ENCODE data around the gene FDXACB1.
"Not testable (repeated sequence)": the region's sequence is repeated elsewhere in the genome, so short reads cannot be mapped to it uniquely, and the experiment has no call there.

The FDXACB1 gene

GRCh38 chr11:111910676-111911562 lies 32.0 kb upstream of the FDXACB1 start:
- DNase-seq (ENCODE audit: low read depth) = no peak

- no peak for DNase-seq (ENCODE audit: low read depth)
These were observed 30.4 kb upstream of the FDXACB1 start for GRCh38 chr11:111909378-111909777.

- no peak for DNase-seq (ENCODE audit: low read depth)
These were observed 29.8 kb upstream of the FDXACB1 start for GRCh38 chr11:111908639-111909305.

GRCh38 chr11:111906680-111907079 lies 27.7 kb upstream of the FDXACB1 start:
- DNase-seq (ENCODE audit: low read depth) = no peak

- DNase-seq (ENCODE audit: low read depth) = no peak
These were observed 26.4 kb upstream of the FDXACB1 start for GRCh38 chr11:111905411-111905810.

- no peak for DNase-seq (ENCODE audit: low read depth)
These were observed 7.9 kb upstream of the FDXACB1 start for GRCh38 chr11:111886844-111887243.

- DNase-seq (ENCODE audit: low read depth) = no peak
These were observed 7.1 kb upstream of the FDXACB1 start for GRCh38 chr11:111886032-111886431.

GRCh38 chr11:111885053-111885452 lies 6.1 kb upstream of the FDXACB1 start:
- not testable (repeated sequence) for DNase-seq (ENCODE audit: low read depth)

GRCh38 chr11:111882202-111882601 lies 3.2 kb upstream of the FDXACB1 start:
- DNase-seq (ENCODE audit: low read depth) = no peak

- DNase-seq (ENCODE audit: low read depth) = no peak
These were observed 634 bp upstream of the FDXACB1 start for GRCh38 chr11:111879637-111879960.

GRCh38 chr11:111878385-111878848 lies 548 bp downstream of the FDXACB1 start:
- DNase-seq (ENCODE audit: low read depth) = no peak

- DNase-seq (ENCODE audit: low read depth) = no peak
These were observed 7.2 kb downstream of the FDXACB1 start for GRCh38 chr11:111871693-111872161.

- DNase-seq (ENCODE audit: low read depth) = peak; percentile 83
These were observed 7.9 kb downstream of the FDXACB1 start, which contains the start of gene ALG9 for GRCh38 chr11:111870886-111871692. ALG9 (minus strand) TSS chr11:111871581; CDS start chr11:111871482, 99 bp downstream.

- DNase-seq (ENCODE audit: low read depth) = no peak
These were observed 8.5 kb downstream of the FDXACB1 start for GRCh38 chr11:111870522-111870885.

- no peak for DNase-seq (ENCODE audit: low read depth)
These were observed 8.9 kb downstream of the FDXACB1 start for GRCh38 chr11:111870113-111870512.

- no peak for DNase-seq (ENCODE audit: low read depth)
These were observed 18.7 kb downstream of the FDXACB1 start for GRCh38 chr11:111860257-111860656.

- no peak for DNase-seq (ENCODE audit: low read depth)
These were observed 23.5 kb downstream of the FDXACB1 start for GRCh38 chr11:111855506-111855905.

GRCh38 chr11:111852103-111852502 lies 26.9 kb downstream of the FDXACB1 start:
- no peak for DNase-seq (ENCODE audit: low read depth)

- no peak for DNase-seq (ENCODE audit: low read depth)
These were observed 27.3 kb downstream of the FDXACB1 start for GRCh38 chr11:111851636-111852035.

GRCh38 chr11:111851067-111851466 lies 27.9 kb downstream of the FDXACB1 start:
- DNase-seq (ENCODE audit: low read depth) = no peak

- DNase-seq (ENCODE audit: low read depth) = no peak
These were observed 29.3 kb downstream of the FDXACB1 start for GRCh38 chr11:111849631-111850030.

- no peak for DNase-seq (ENCODE audit: low read depth)
These were observed 32.3 kb downstream of the FDXACB1 start for GRCh38 chr11:111846636-111847035.
